ENCODE data around the gene FAM193B.

FAM193B gene

GRCh38 chr5:177528631-177529030 is 25.7 kb downstream of the FAM193B start:
- Histone ChIP-seq H3K79me2 (ENCODE audit: control insufficient read depth, insufficient read depth, low read length, poor library complexity) (no peaks in the 10 kb centered on the region), H3K36me3 (ENCODE audit: control insufficient read depth in 1 of 2, insufficient read depth in 2 of 2, low read length in 2 of 2) (peaks cover 91 to 95% of the 10 kb centered on the region in 2 experiments), H3K79me1 (ENCODE audit: low read length) (no peaks in the 10 kb centered on the region), H2BK5ac (ENCODE audit: low read depth, low read length, poor library complexity) (no peak overlapping the region), H4K12ac (ENCODE audit: low read depth, low read length) (no peak overlapping the region), H3K14ac (ENCODE audit: low read length) (no peak overlapping the region), H3K9ac (ENCODE audit: low read length) (no peak overlapping the region), H3K4ac (ENCODE audit: low read depth, low read length) (no peak overlapping the region), H4K91ac (ENCODE audit: low read depth, low read length) (no peak overlapping the region), H4K8ac (ENCODE audit: low read depth, low read length) (no peak overlapping the region), H3K27me3 (ENCODE audit: insufficient read depth, low read length) (no peaks in the 10 kb centered on the region), H3K4me2 (ENCODE audit: low read length) (no peak overlapping the region), H2AK5ac (ENCODE audit: low read length) (no peak overlapping the region), H3K18ac (ENCODE audit: low read length) (no peak overlapping the region), H3K4me3 (ENCODE audit: low read depth, low read length) (no peak overlapping the region), H3K4me1 (ENCODE audit: control insufficient read depth in 1 of 2, insufficient read depth in 2 of 2, low read length in 2 of 2) (no peaks in the 10 kb centered on the region), H2BK120ac (ENCODE audit: insufficient read depth, low read length, poor library complexity) (no peak overlapping the region), H3K27ac (ENCODE audit: low read depth, low read length) (no peak overlapping the region), H3K23ac (ENCODE audit: low read length) (no peak overlapping the region), H2AFZ (ENCODE audit: insufficient read depth, low read length, poor library complexity) (no peak overlapping the region), H3K9me3 (ENCODE audit: insufficient read depth, low read depth, low read length) (peaks cover 3% of the 10 kb centered on the region), H2BK12ac (ENCODE audit: low read length) (no peak overlapping the region)
- DNase-seq = no peak
- WGBS (ENCODE audit: extremely low coverage, insufficient coverage, insufficient read length) = no CpG with 5 or more reads among the region's 10 CpGs

GRCh38 chr5:177527595-177527994 is 26.8 kb downstream of the FAM193B start:
- H4K91ac ChIP-seq (ENCODE audit: low read depth, low read length) = no peak overlapping the region
- no peak overlapping the region for H2AK5ac ChIP-seq (ENCODE audit: low read length)
- no peaks in the 10 kb centered on the region for H3K27me3 ChIP-seq (ENCODE audit: insufficient read depth, low read length)
- no peak overlapping the region for H2BK5ac ChIP-seq (ENCODE audit: low read depth, low read length, poor library complexity)
- H3K79me2 ChIP-seq (ENCODE audit: control insufficient read depth, insufficient read depth, low read length, poor library complexity) = no peaks in the 10 kb centered on the region
- no peak for DNase-seq
- H3K79me1 ChIP-seq (ENCODE audit: low read length) = no peaks in the 10 kb centered on the region
- no peak overlapping the region for H3K4me3 ChIP-seq (ENCODE audit: low read depth, low read length)
- H3K14ac ChIP-seq (ENCODE audit: low read length) = no peak overlapping the region
- H3K23ac ChIP-seq (ENCODE audit: low read length) = no peak overlapping the region
- H2BK12ac ChIP-seq (ENCODE audit: low read length) = no peak overlapping the region
- peaks cover 3% of the 10 kb centered on the region for H3K9me3 ChIP-seq (ENCODE audit: insufficient read depth, low read depth, low read length)
- H3K4ac ChIP-seq (ENCODE audit: low read depth, low read length) = no peak overlapping the region
- no peak overlapping the region for H3K4me2 ChIP-seq (ENCODE audit: low read length)
- H3K36me3 ChIP-seq (ENCODE audit: control insufficient read depth in 1 of 2, insufficient read depth in 2 of 2, low read length in 2 of 2) = peaks cover 90 to 91% of the 10 kb centered on the region in 2 experiments
- no peak overlapping the region for H3K18ac ChIP-seq (ENCODE audit: low read length)
- no peak overlapping the region for H4K8ac ChIP-seq (ENCODE audit: low read depth, low read length)
- H2BK120ac ChIP-seq (ENCODE audit: insufficient read depth, low read length, poor library complexity) = no peak overlapping the region
- H3K9ac ChIP-seq (ENCODE audit: low read length) = no peak overlapping the region
- no peak overlapping the region for H4K12ac ChIP-seq (ENCODE audit: low read depth, low read length)
- H2AFZ ChIP-seq (ENCODE audit: insufficient read depth, low read length, poor library complexity) = no peak overlapping the region
- H3K4me1 ChIP-seq (ENCODE audit: control insufficient read depth in 1 of 2, insufficient read depth in 2 of 2, low read length in 2 of 2) = no peaks in the 10 kb centered on the region
- no CpG with 5 or more reads among the region's 8 CpGs for WGBS (ENCODE audit: extremely low coverage, insufficient coverage, insufficient read length)
- H3K27ac ChIP-seq (ENCODE audit: low read depth, low read length) = no peak overlapping the region

GRCh38 chr5:177526791-177527190 is 27.6 kb downstream of the FAM193B start:
- H4K8ac ChIP-seq (ENCODE audit: low read depth, low read length) = no peak overlapping the region
- H3K4ac ChIP-seq (ENCODE audit: low read depth, low read length) = no peak overlapping the region
- H3K9ac ChIP-seq (ENCODE audit: low read length) = no peak overlapping the region
- no peak overlapping the region for H2BK5ac ChIP-seq (ENCODE audit: low read depth, low read length, poor library complexity)
- peaks cover 84 to 87% of the 10 kb centered on the region in 2 experiments for H3K36me3 ChIP-seq (ENCODE audit: control insufficient read depth in 1 of 2, insufficient read depth in 2 of 2, low read length in 2 of 2)
- no peak overlapping the region for H4K12ac ChIP-seq (ENCODE audit: low read depth, low read length)
- DNase-seq = no peak
- H3K4me1 ChIP-seq (ENCODE audit: control insufficient read depth in 1 of 2, insufficient read depth in 2 of 2, low read length in 2 of 2) = no peaks in the 10 kb centered on the region
- no peak overlapping the region for H3K14ac ChIP-seq (ENCODE audit: low read length)
- peaks cover 3% of the 10 kb centered on the region for H3K9me3 ChIP-seq (ENCODE audit: insufficient read depth, low read depth, low read length)
- H4K91ac ChIP-seq (ENCODE audit: low read depth, low read length) = no peak overlapping the region
- no peaks in the 10 kb centered on the region for H3K79me1 ChIP-seq (ENCODE audit: low read length)
- H3K27ac ChIP-seq (ENCODE audit: low read depth, low read length) = no peak overlapping the region
- no peak overlapping the region for H2AK5ac ChIP-seq (ENCODE audit: low read length)
- H2BK12ac ChIP-seq (ENCODE audit: low read length) = no peak overlapping the region
- H3K23ac ChIP-seq (ENCODE audit: low read length) = no peak overlapping the region
- no peak overlapping the region for H3K4me3 ChIP-seq (ENCODE audit: low read depth, low read length)
- no peak overlapping the region for H2AFZ ChIP-seq (ENCODE audit: insufficient read depth, low read length, poor library complexity)
- no CpG with 5 or more reads among the region's 6 CpGs for WGBS (ENCODE audit: extremely low coverage, insufficient coverage, insufficient read length)
- H2BK120ac ChIP-seq (ENCODE audit: insufficient read depth, low read length, poor library complexity) = no peak overlapping the region
- no peaks in the 10 kb centered on the region for H3K27me3 ChIP-seq (ENCODE audit: insufficient read depth, low read length)
- no peak overlapping the region for H3K4me2 ChIP-seq (ENCODE audit: low read length)
- H3K18ac ChIP-seq (ENCODE audit: low read length) = no peak overlapping the region
- no peaks in the 10 kb centered on the region for H3K79me2 ChIP-seq (ENCODE audit: control insufficient read depth, insufficient read depth, low read length, poor library complexity)

- Histone ChIP-seq H4K91ac (ENCODE audit: low read depth, low read length) (no peak overlapping the region), H2BK120ac (ENCODE audit: insufficient read depth, low read length, poor library complexity) (no peak overlapping the region), H2BK12ac (ENCODE audit: low read length) (no peak overlapping the region), H3K79me1 (ENCODE audit: low read length) (no peaks in the 10 kb centered on the region), H2AFZ (ENCODE audit: insufficient read depth, low read length, poor library complexity) (no peak overlapping the region), H3K4me1 (ENCODE audit: control insufficient read depth in 1 of 2, insufficient read depth in 2 of 2, low read length in 2 of 2) (no peaks in the 10 kb centered on the region), H3K36me3 (ENCODE audit: control insufficient read depth in 1 of 2, insufficient read depth in 2 of 2, low read length in 2 of 2) (peaks cover 84 to 87% of the 10 kb centered on the region in 2 experiments), H3K18ac (ENCODE audit: low read length) (no peak overlapping the region), H4K12ac (ENCODE audit: low read depth, low read length) (no peak overlapping the region), H2AK5ac (ENCODE audit: low read length) (no peak overlapping the region), H3K9me3 (ENCODE audit: insufficient read depth, low read depth, low read length) (peaks cover 3% of the 10 kb centered on the region), H3K79me2 (ENCODE audit: control insufficient read depth, insufficient read depth, low read length, poor library complexity) (no peaks in the 10 kb centered on the region), H3K27me3 (ENCODE audit: insufficient read depth, low read length) (no peaks in the 10 kb centered on the region), H4K8ac (ENCODE audit: low read depth, low read length) (no peak overlapping the region), H3K4ac (ENCODE audit: low read depth, low read length) (no peak overlapping the region), H3K4me2 (ENCODE audit: low read length) (no peak overlapping the region), H3K9ac (ENCODE audit: low read length) (no peak overlapping the region), H2BK5ac (ENCODE audit: low read depth, low read length, poor library complexity) (no peak overlapping the region), H3K23ac (ENCODE audit: low read length) (no peak overlapping the region), H3K4me3 (ENCODE audit: low read depth, low read length) (no peak overlapping the region), H3K27ac (ENCODE audit: low read depth, low read length) (no peak overlapping the region), H3K14ac (ENCODE audit: low read length) (no peak overlapping the region)
- DNase-seq = no peak
- no CpG with 5 or more reads among the region's 4 CpGs for WGBS (ENCODE audit: extremely low coverage, insufficient coverage, insufficient read length)
Measured at GRCh38 chr5:177526191-177526590, 28.2 kb downstream of the FAM193B start.
